Endothelial cell of umbilical vein (primary cell): Measurements from ENCODE around the gene SAMSN1.

Experiments used
- CTCF ChIP-seq, 2 donors: IDR thresholded peaks; 1 replicate in 1 of 2; 2 replicates in 1 of 2; pipeline ENCODE4 v1.5.1; 2011; ENCODE audit warnings: low read length in 2 of 2, mild to moderate bottlenecking in 2 of 2, moderate library complexity in 2 of 2, control low read depth in 1 of 2, inconsistent platforms in 1 of 2, low read depth in 1 of 2; ENCODE audit not compliant: insufficient read depth in 1 of 2; ENCODE audit errors: extremely low read depth in 1 of 2
- EZH2 ChIP-seq: IDR thresholded peaks from 2 replicates; pipeline ENCODE4 v1.6.1; 2012; ENCODE audit warnings: borderline replicate concordance, low read depth, mild to moderate bottlenecking, moderate library complexity, low read length, inconsistent platforms; ENCODE audit not compliant: severe bottlenecking
- MAX ChIP-seq: IDR thresholded peaks from 2 replicates; pipeline ENCODE4 v1.6.1; 2011; ENCODE audit not compliant: insufficient read depth, insufficient read length
- POLR2A ChIP-seq: IDR thresholded peaks from 2 replicates; pipeline ENCODE4 v1.6.1; 2012; ENCODE audit warnings: low read depth, mild to moderate bottlenecking, control low read depth, low read length

GRCh38 chr21:14523234-14523633 lies 22.9 kb downstream of the SAMSN1 start:
- TF ChIP-seq POLR2A (no peak), CTCF (IDR thresholded peaks at IDR 0.05; ENCODE audit: extremely low read depth in 1 of 2, insufficient read depth in 1 of 2, low read depth in 1 of 2, low read length in 2 of 2) (no peak), EZH2 (no peak), MAX (no peak)
